GM19025 (cell line): ENCODE data around the gene MYT1.

Source experiments
- ATAC-seq: cut with Tn5 transposase; IDR thresholded peaks from one replicate; pipeline ENCODE4 v1.9.1; 2021; ENCODE audit warnings: mild to moderate bottlenecking, low read depth, moderate library complexity; ENCODE audit not compliant: unreplicated experiment

The MYT1 gene

DNA sequence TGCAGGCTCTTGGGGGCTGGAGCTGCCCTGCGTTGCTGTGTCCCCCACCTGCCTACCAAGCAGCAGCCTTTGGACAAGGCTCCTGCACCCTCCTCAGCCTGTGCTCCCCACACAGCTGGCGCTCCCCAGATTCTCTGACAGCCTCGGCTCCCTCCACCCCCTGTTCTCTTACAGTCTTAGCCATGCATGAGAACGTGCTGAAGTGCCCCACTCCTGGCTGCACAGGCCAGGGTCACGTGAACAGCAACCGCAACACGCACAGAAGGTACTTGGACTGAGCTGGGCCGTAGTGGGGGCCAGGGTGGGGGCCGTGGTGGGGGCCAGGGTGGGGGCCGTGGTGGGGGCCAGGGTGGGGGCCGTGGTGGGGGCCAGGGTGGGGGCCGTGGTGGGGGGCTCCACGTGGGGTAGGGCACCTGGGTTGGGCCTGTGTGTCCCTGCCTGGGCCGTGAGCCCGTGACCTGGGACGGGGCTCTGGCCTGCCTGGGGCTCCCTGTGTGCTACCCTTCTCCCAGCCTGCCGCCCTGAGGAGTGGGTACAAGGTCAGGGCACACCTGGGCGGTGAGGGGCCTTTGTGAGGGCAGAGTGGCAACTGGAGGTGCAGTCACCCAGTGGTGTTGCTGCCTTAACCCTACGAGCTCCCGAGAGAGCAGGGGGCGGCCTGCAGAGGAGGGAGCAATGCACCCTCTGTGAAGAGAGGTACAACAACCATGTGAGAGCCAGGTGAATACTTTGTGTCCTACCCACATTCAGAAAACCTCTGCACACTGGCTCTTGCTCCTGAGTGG is 47.8 kb downstream of the MYT1 start:
- no peak for ATAC-seq

DNA sequence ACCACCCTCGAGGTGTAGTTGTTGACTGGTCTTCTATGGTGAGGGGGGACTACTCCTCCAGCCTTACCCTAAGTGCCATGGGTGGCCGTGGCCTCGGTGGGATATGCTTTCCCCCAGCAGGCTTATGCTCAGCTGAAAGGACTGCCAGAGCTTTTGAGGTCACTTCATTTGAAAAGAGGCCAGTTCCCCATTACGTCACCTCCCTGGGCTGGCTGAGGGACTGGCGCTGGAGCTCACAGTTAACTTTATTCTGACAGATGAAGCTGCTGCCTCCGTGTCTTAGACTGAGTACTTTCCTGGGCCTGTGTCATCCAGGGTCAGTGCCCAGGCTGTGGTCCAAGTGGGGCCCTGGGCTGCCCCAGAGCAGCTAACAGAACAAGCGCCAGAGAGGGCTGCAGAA is 48.5 kb downstream of the MYT1 start:
- no peak for ATAC-seq

DNA sequence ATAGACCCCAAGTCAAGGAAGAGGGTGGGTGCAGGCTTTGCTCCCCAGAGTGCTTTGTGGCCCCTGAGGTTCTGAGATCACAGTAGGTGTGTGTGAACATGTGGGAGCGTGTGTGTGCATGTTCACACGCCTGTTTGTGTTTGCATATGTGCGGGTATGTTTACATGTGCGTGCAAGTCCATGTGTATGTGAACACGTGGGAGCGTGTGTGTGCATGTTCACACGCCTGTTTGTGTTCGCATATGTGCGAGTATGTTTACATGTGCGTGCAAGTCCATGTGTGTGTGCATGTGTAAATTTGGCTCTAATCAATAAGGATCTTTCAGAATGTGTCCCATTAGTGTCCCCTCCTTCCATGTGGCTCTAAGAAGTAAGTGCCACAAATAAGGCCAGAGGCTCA is 49.9 kb downstream of the MYT1 start:
- ATAC-seq: no peak

DNA sequence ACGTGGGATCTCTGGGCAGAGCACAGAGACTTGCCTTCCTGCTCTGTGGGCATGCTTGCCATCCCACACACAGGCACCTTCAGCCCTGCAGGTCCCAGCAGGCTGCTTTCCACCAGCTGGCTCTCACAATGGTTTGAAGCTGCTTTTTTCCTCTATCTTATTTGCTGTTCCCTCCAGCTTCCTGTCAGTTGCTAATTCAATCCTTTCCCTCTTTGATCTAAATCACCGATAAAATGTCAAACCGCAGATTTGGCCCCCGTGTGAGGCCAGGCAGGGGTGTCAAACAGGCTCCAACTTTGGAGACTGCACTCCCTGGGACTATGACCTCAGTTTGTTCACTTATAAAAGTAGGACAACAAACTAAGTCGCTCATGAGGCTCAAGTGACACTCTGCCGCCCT is 50.7 kb downstream of the MYT1 start:
- no peak for ATAC-seq

DNA sequence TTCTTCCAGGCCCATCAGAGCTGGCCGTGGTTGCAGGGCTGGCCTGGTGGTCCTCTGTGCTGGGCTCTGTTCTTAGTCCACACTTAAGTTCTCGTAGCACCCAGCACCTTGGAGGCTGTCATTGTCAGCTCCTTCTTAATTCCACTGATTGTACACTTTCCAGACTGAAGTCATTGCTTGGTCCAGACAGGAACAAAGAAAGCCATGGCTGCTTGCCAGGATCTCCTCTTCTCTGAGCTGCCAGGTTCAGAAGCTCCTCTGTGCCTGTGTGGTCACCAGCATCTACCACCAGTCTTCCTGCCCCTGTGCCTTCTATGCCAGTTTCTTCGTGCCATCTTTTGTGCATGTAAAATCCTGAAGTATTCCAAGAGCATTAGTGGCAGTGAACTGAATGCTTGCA is 51.8 kb downstream of the MYT1 start:
- no peak for ATAC-seq

DNA sequence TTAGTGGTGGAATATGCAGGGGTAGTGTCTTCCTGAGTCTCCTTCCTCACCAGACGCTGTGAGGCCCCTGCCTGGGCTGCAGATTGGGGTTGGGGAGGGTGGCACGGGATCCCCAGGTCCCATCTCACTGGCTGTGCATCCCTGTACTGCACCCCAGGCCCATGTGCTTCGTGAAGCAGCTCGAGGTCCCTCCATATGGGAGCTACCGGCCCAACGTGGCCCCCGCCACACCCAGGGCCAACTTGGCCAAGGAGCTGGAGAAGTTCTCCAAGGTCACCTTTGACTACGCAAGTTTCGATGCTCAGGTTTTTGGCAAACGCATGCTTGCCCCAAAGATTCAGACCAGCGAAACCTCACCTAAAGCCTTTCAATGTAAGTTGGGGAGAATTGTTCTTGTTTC is 52.7 kb downstream of the MYT1 start:
- no peak for ATAC-seq

DNA sequence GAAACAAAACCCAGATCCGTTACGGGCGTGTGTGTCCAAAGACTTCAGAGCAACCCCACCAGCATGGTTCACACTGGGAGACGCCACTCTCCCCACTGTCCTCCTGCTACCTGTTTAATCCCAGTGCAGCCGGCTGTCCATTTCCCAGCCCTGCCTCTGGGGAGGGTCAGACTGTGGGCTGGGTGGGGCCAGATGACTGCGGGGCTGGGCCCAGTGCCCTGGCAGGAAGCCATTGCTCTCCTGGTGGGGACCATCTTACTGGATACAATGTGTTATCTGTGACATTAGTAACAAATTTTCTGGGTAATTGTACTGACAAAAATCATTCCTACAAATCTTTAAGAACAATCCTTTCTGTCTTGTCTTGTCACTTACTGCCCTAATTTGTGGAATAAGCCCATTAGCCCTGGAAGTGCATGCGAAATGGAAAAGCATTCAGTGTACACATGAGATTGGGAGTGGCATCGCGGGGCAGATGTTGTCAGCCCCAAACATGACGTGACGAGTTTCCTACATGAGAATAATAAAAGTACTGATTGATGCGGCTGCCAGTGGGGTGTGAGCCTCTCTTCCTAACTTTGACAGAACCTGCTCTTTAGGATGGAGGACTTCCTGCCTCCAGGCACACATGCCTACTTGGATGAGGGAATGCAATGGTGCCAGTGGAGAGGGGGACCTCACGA is 53.4 kb downstream of the MYT1 start:
- ATAC-seq: no peak

DNA sequence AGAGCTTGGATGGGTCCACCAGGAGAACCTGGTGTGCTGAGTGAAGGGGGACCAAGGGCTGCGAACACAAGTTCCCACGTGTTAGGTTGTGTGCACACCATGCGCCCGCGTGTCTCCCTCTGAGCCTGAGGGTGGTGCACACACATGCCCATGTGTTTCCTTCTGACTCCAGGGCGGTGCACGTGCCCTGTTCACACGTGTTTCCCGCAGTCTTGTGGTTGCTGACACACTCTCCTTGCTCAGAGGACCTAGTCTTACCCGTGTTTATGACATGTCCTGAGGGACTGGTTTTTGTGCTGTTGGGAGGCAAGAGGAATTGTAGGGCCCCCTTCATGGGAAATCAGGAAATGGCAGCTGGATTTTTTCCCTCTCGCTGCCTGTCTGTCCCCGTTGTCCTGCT is 55.0 kb downstream of the MYT1 start:
- no peak for ATAC-seq

DNA sequence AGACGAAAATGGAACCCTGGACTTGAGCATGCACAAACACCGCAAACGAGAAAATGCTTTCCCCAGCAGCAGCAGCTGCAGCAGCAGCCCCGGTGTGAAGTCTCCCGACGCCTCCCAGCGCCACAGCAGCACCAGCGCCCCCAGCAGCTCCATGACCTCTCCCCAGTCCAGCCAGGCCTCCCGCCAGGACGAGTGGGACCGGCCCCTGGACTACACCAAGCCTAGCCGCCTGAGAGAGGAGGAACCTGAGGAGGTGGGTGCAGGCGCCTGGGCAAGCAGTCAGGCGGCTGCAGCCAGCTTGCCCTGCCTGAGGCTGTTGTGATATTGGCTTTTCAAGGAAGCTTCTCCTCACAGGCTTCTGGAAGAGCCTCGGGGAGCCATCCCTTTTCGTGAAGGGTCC is 55.5 kb downstream of the MYT1 start:
- no peak for ATAC-seq

DNA sequence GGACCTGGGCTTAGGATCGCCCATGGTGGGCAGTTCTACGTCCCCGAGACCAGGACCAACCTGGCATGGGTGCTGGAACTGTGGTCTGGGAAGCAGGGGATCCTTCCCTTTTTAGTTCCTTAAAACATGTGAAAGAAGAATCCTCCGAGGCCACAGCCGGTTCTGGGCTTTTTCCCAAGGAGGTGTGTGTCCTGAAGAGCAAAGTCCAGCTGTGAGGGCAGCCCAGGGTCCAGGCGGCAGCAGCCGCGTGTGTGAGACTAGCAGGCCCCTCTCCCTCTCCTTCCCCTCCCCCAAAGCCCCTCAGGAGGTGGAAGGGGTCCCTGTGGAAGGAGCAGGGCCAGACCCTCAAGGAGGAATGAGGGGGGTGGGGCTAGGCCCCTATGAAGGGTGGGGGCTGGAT is 56.2 kb downstream of the MYT1 start:
- no peak for ATAC-seq

DNA sequence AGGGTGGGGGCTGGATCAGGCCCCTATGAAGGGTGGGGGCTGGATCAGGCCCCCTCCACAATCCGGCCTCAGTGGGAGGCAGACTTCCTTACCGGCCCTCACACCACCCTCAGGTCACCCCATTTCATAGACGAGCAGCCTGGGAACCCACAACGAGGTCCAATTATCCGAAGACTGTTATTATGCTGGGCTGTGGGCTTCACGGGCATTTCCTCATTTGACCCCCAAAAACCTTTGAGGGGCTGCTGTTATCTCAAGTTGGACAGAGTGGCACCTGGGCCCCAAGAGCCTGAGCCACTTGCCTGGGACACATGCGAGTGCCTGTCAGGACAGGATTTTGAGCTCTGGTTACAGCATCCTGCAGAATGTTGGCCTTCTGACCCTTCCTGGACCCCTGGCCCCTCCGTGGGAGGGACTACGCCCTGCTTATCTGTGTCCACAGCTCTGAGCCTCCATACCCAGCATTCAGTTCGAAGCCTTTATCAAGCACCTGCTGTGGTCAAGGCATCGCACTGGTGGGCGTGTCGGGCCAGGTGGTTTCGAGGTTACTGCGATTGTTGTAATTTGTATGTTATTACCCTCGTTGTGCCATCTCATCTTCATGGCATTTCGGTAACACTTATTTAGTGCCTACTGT is 56.8 kb downstream of the MYT1 start:
- ATAC-seq: no peak

DNA sequence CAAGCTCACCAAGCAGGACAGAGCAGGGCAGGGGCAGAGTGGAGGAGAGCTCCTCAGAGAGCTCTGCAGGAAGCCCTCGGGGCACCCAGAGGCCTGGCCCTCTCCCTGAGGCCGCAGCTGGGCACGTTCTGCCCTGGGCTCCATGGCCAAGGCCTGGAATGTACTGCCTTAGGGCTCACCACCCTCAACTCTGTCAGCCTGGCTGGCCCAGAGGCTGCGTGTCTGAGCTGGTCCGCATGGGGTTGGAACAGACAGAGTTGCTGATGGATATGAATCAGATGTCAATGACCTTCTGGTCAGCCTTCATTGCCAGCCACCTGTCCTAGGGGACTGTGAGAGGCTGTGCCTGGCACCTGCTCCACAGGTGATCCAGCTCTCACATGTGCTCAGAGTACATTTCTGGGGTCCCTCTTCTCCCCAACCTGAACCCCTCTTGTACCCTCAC is 58.1 kb downstream of the MYT1 start:
- ATAC-seq: no peak

DNA sequence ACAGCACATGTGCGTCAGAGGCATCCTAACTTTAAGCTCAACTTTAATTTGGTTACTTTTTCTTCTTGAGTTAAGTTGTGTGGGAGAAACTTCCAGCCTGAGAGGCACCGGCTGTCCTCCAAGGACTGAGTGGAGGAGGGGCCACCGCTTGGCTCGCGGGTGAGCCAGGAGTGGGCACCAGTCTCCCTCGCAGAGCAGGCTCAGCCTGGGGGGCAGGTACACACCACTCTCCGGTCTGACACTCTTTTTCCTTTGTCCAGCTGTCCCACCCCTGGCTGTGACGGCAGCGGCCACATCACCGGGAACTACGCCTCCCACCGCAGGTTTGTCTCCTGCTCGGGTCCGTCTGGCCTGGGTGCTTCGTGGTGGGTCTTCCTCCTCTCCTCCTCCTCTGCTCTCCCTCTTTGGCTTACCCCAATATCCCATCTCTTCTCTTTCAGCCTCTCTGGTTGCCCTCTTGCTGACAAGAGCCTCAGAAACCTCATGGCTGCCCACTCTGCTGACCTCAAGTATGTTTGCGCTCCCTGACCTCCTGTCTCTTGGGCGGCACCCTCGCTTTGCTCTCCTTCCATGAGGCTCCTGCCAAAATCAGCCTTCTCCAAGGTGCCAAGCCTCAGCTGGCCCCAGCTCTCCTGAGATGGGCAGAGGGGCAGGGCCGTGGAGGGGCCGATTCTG is 58.7 kb downstream of the MYT1 start:
- no peak for ATAC-seq

DNA sequence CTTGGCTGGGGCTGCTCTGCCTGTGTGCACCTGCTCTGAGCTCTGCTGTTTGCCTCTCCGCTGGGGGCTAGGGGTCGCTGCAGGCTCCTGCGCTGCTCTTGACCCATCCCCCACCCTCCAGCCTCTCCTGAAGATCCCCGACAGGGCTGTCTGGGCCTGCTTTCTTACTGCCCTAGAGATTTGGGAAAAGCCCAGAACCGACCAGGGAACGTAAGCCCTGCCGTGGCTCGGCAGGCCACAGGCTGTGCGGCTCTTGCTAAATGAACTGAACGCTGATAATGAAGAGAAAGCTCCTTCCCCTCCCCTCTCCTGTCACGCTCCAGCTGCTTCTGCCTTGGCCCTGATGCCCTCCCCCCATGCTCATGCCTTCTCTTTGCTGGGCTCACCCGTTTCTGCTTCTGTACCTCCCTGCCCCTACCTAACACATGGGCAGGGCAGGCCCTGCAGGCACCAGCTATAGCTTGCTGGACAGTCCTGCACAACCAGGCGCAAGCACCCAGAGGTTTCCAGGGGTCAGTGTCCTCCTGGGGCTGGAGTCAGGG is 59.3 kb downstream of the MYT1 start:
- no peak for ATAC-seq

DNA sequence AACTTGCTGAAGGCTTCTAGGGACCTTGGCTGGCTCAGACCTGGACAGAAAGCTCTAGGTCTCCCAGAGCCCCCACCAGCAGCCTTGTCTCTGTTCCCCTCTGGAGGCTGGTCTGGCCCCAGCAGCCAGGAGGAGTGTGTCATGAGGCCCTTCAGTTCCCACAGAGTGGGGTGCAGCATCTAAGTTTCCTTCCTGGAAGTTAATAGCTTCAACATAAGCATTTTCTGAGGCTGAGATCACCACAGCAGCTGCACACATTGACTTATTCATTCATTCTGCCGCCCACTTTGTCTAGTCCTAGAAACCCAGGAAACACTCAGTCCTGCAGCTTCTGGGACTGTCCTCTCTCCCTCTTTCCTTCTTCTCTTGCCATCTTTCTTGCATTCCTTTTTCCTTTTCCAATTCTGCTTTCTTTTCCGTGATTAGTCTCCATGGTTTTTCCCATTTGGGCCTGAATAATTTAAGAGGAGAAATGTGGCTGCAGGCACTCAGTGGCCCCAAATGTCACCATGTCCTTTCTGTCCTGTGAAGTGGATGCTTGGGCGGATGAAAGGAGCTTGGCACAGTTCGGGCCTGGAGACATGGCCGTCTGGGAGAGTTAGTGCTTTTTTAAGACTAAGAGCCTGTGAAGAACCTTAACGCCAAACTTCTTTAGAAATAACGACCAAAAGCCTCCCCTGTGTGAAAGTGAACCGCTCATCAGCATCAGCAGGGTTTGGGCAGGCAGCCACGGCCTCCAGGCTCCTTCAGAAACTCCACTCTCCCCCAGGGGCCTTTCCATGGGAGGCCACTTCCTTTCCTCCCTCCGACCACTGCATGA is 60.3 kb downstream of the MYT1 start:
- no peak for ATAC-seq

DNA sequence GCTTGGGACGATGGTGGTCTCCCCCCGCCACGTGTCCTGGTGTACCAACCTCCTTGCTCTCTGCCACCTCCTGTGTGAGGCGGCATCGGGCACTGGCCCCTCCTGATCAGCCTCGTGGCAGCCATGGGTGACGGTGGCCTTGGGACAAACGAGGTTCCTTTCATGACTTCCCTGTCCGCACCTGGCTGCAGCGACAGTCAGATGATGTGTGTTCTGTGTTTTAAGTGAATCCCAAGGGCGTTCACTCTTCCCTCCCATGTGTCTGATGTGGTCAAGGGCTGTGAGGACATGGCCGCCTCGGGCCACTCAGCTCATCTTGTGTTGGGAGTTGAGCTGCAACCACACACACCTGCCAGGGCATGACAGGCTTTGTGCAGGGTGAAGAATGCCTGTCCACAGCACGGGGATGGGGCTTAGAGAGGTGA is 60.9 kb downstream of the MYT1 start:
- no peak for ATAC-seq

DNA sequence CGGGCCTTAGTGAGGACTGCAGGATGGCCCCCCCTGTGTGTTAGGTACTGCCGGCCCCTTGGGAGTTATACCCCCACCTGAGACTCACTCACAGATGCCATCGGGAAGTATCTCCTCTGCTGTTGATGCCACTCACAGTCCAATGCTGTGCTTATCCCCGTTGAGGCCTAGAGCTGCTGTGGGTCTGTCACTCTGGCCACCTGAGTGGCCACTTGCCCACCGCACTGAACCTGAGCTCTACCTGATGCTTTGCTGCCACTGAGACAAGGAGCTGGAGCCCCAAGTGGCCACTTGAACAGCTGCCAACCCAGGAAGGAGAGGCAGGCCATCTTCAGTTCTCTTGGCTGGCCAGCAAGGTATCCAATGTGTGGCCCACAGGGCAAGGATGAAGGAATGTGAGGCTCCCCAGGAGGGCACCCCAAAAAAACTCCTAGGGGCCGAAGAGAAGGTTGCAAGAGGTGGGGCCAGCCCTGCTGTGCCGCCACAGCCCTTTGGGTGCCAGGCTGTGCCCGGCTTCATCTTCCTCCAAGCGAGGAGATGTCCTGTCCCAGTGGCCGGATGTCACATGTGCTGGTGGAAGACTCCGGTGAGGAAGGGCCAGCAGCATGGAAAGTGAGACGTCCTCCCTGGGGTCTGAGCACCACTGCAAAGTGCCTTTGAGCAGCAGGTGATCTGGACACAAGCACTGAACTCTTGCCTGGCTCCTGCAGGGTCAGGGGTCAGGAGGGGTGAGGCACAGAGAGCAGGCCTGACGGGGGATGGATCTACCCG is 61.8 kb downstream of the MYT1 start:
- no peak for ATAC-seq

DNA sequence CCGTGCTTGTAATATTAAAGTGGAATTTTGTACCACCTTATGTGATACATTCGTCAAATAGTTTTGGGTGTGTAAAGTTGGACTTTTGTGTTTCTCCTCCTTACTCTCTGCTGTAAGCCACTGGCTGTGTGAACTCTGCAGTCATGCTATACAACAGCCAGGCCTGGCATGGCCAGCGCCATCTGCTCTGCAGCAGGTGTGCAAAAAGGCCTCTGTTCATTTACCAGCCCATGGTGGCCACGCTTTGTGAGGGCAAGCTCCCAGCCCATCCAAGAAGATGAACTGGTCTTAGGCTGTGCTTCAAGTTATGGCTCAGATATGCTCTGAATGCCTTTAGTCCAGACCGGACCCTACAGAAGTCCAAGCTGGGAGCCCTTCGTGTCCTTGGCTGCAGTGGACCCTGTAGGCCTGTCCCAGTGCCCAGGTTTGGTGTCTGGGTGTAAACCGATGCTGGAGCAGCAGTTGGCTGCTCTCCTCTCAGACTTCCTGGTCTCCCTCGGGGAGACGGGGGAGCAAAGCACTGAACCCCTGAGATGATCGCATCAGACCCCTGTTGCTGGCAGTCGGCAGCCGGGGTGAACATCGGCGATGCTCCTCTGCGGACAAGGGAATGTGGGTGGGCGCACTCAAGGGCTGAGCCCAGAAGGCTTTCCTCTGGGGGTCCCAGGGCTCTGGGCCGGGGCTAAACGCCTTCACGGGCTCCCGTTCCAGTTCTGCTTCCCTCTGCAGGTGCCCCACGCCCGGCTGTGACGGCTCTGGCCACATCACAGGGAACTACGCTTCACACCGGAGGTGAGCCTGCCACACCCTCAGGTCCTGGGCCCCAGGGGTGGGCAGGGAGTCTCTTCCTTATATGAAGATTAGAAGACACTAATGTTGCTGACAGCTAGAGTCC is 62.7 kb downstream of the MYT1 start:
- ATAC-seq: no peak
